A549 (cell line): ENCODE results near the gene TYK2.

Experiments
- CTCF ChIP-seq: fragments of >200 bp; sonication (Bioruptor Twin); formaldehyde crosslinking; IDR thresholded peaks from 3 replicates; pipeline ENCODE4 v1.5.1; 2016
- POLR2A ChIP-seq: IDR thresholded peaks from 2 replicates; pipeline ENCODE4 v1.6.1; 2012; ENCODE audit warnings: mild to moderate bottlenecking, low read length

GRCh38 chr19:10402441-10403038 is 22.2 kb upstream of the TYK2 start:
- TF ChIP-seq CTCF, result no peak
- TF ChIP-seq POLR2A, result no peak
